K562 (cell line): ENCODE results near the gene HCN3. TPM values are rescaled to one million over a fixed set of nuclear protein-coding genes. Genes with fewer than 3 reads are reported as not detected.

Experiments
- CEBPB ChIP-seq: fragments of 450-650 bp; IDR thresholded peaks from 2 replicates; pipeline ENCODE4 v1.6.1; 2016; ENCODE audit warnings: missing genetic modification characterization, missing compliant biosample characterization
- CREB1 ChIP-seq, 2 experiments: sonication (generic) in 1 of 2; formaldehyde crosslinking in 1 of 2; IDR thresholded peaks; 2 replicates each; pipeline versions ENCODE4 v1.6.1 to v1.8.0; 2012 to 2022; ENCODE audit warnings: inconsistent platforms in 1 of 2, mild to moderate bottlenecking in 1 of 2, missing genetic modification reagents in 1 of 2, moderate library complexity in 1 of 2
- EZH2 ChIP-seq: IDR thresholded peaks from 2 replicates; pipeline ENCODE4 v1.6.1; 2012; ENCODE audit warnings: low read depth, mild to moderate bottlenecking, inconsistent platforms, low read length, borderline replicate concordance
- MCM2 ChIP-seq: fragments of 450-650 bp; IDR thresholded peaks from 2 replicates; pipeline ENCODE4 v1.6.1; 2017; ENCODE audit warnings: low read depth, mild to moderate bottlenecking
- MXD1 ChIP-seq: fragments of 250-450 bp; sonication (Bioruptor Pico); IDR thresholded peaks from 2 replicates; pipeline ENCODE4 v1.8.0; 2021; ENCODE audit warnings: borderline replicate concordance, mild to moderate bottlenecking, moderate library complexity; ENCODE audit not compliant: poor library complexity, severe bottlenecking
- NFRKB ChIP-seq: fragments of 450-650 bp; IDR thresholded peaks from 2 replicates; pipeline ENCODE4 v1.6.1; 2016; ENCODE audit warnings: low read depth
- NFXL1 ChIP-seq: fragments of 450-650 bp; formaldehyde crosslinking; IDR thresholded peaks from 2 replicates; pipeline ENCODE4 v1.4.0; 2021; ENCODE audit warnings: mild to moderate bottlenecking
- NR1H2 ChIP-seq: sonication (generic); formaldehyde crosslinking; IDR thresholded peaks from 2 replicates; pipeline ENCODE4 v1.4.0; 2020; ENCODE audit warnings: mild to moderate bottlenecking, missing genetic modification reagents
- PRDM10 ChIP-seq: fragments of 450-650 bp; IDR thresholded peaks from 2 replicates; pipeline ENCODE4 v1.6.1; 2018; ENCODE audit not compliant: partially characterized antibody
- TSHZ1 ChIP-seq: fragments of 250-450 bp; sonication (Bioruptor Pico); IDR thresholded peaks from 2 replicates; pipeline ENCODE4 v1.4.0; 2020; ENCODE audit warnings: mild to moderate bottlenecking, moderate library complexity
- USF1 ChIP-seq: sonication (generic); formaldehyde crosslinking; IDR thresholded peaks from 2 replicates; pipeline ENCODE4 v1.9.0; 2022; ENCODE audit warnings: mild to moderate bottlenecking, missing genetic modification reagents
- ZBTB34 ChIP-seq: fragments of 250-450 bp; sonication (Bioruptor Pico); IDR thresholded peaks from 2 replicates; pipeline ENCODE4 v1.8.0; 2021; ENCODE audit warnings: mild to moderate bottlenecking, moderate library complexity
- ZNF280A ChIP-seq: fragments of 450-650 bp; IDR thresholded peaks from 2 replicates; pipeline ENCODE4 v1.6.1; 2018; ENCODE audit warnings: mild to moderate bottlenecking, low read depth; ENCODE audit not compliant: partially characterized antibody
- polyA plus RNA-seq, 8 experiments: library from polyadenylated mRNA; depleted of rRNA in 4 of 8; stranded (reverse) in 5 of 8; unstranded in 3 of 8; fragments of >200 nt; fragmentation: Nextera tagmentation in 2 of 8; fragmentation: Illumina TruSeq in 1 of 8; extraction: Ambion mirVana in 2 of 8; extraction: Trizol in 1 of 8; gene quantifications; 2 replicates each; pipeline versions ENCODE4 v1.2.1 to v1.2.3, GENCODE V29; 2011 to 2014; ENCODE audit warnings: inconsistent platforms in 1 of 8, missing spikeins in 1 of 8
- total RNA-seq, 7 experiments: library from RNA; depleted of rRNA in 6 of 7; stranded (reverse); fragments of >200 nt in 6 of 7; fragmentation: Illumina TruSeq in 2 of 7; extraction: Trizol in 2 of 7; gene quantifications; 2 replicates each; pipeline versions ENCODE4 v1.2.1 to v1.2.3, GENCODE V29; 2011 to 2021; ENCODE audit warnings: low replicate concordance in 1 of 7

Gene HCN3
- total and polyA plus RNA-seq, 9 of the 15 experiments (the other 6 are each of a cell fraction or from before 2014, with no cell fraction given) = 0.91 to 9.7 (median 3.9) TPM

GRCh38 chr1:155261852-155262673, 15.2 kb upstream of the HCN3 start, which contains the start of gene SCAMP3 (continued):
- TF ChIP-seq NR1H2 (CRISPR knock-in tag) = no peak
- TF ChIP-seq NFRKB = no peak
- TF ChIP-seq MXD1 (CRISPR knock-in tag) = peak; percentile 8
- TF ChIP-seq ZNF280A = no peak
- TF ChIP-seq PRDM10 = peak; percentile 88
- TF ChIP-seq NFXL1 (CRISPR knock-in tag) = peak; percentile 30; the same call in 1 of the 2 replicates
- peak; percentile 79 for TF ChIP-seq CREB1 (IDR thresholded peaks at IDR 0.05)
- TF ChIP-seq CREB1 (CRISPR knock-in tag; IDR thresholded peaks at IDR 0.05) = peak; percentile 86
- no peak for TF ChIP-seq EZH2
- no peak for TF ChIP-seq ZBTB34 (CRISPR knock-in tag)
- peak; percentile 43; the same call in 1 of the 2 replicates for TF ChIP-seq TSHZ1 (CRISPR knock-in tag)
- no peak for TF ChIP-seq CEBPB
- no peak for TF ChIP-seq MCM2
- peak; percentile 99 for TF ChIP-seq USF1 (CRISPR knock-in tag)
